DOHH2 (cell line): ENCODE results near the gene GLCCI1.

Experiments
- H3F3A ChIP-seq: fragments of 200-600 bp; sonication (generic), shearing (Covaris generic); 2 replicates; pipeline ENCODE4 v1.6.0; 2016; ENCODE audit warnings: antibody characterized with exemption, mild to moderate bottlenecking; ENCODE audit not compliant: control insufficient read depth, insufficient read depth
- H3K27ac ChIP-seq: fragments of 200-600 bp; sonication (generic); 2 replicates; pipeline ENCODE4 v1.5.1; 2014; ENCODE audit warnings: low read depth, mild to moderate bottlenecking, low read length, moderate library complexity
- H3K27me3 ChIP-seq: fragments of 200-600 bp; sonication (generic); 2 replicates; pipeline ENCODE4 v1.6.1; 2014; ENCODE audit warnings: mild to moderate bottlenecking, low read length, mixed read lengths; ENCODE audit not compliant: control insufficient read depth
- H3K36me3 ChIP-seq: fragments of 200-600 bp; sonication (generic); 2 replicates; pipeline ENCODE4 v1.6.1; 2014; ENCODE audit warnings: mild to moderate bottlenecking, low read length, moderate library complexity, mixed read lengths; ENCODE audit not compliant: control insufficient read depth
- H3K4me1 ChIP-seq: fragments of 200-600 bp; sonication (generic); 2 replicates; pipeline ENCODE4 v1.6.1; 2014; ENCODE audit warnings: mild to moderate bottlenecking, low read length, mixed read lengths; ENCODE audit not compliant: control insufficient read depth
- H3K4me2 ChIP-seq: fragments of 200-600 bp; sonication (generic); 2 replicates; pipeline ENCODE4 v1.6.0; 2014; ENCODE audit warnings: mild to moderate bottlenecking, low read length, moderate library complexity
- H3K4me3 ChIP-seq: fragments of 200-600 bp; sonication (generic); 2 replicates; pipeline ENCODE4 v1.5.1; 2014; ENCODE audit warnings: mild to moderate bottlenecking, low read length, mixed read lengths
- H3K79me2 ChIP-seq: fragments of 200-600 bp; sonication (generic); 2 replicates; pipeline ENCODE4 v1.6.1; 2014; ENCODE audit warnings: mild to moderate bottlenecking, low read length, mixed read lengths; ENCODE audit not compliant: control insufficient read depth
- H3K9me2 ChIP-seq: fragments of 200-600 bp; sonication (generic); replicated peaks from 2 replicates; pipeline ENCODE4 v1.6.1; 2014; ENCODE audit warnings: mild to moderate bottlenecking, low read length, mixed read lengths; ENCODE audit not compliant: control insufficient read depth
- H3K9me3 ChIP-seq: fragments of 200-600 bp; sonication (generic); 2 replicates; pipeline ENCODE4 v1.6.1; 2014; ENCODE audit warnings: antibody characterized with exemption, low read length, mixed read lengths; ENCODE audit not compliant: control insufficient read depth, insufficient read depth
- H4K20me1 ChIP-seq: fragments of 200-600 bp; sonication (generic); 2 replicates; pipeline ENCODE4 v1.6.0; 2014; ENCODE audit warnings: low read depth, mild to moderate bottlenecking, antibody characterized with exemption, low read length, moderate library complexity; ENCODE audit not compliant: control insufficient read depth, insufficient read depth
- EZH2phosphoT487 ChIP-seq: fragments of 200-600 bp; sonication (generic); IDR thresholded peaks from 2 replicates; pipeline ENCODE4 v1.6.1; 2017; ENCODE audit warnings: borderline replicate concordance, mild to moderate bottlenecking, antibody characterized with exemption, low read length, moderate library complexity, mixed read lengths
- TF ChIP-seq, protein P1 (sequence below): fragments of 200-600 bp; sonication (generic); IDR thresholded peaks from one replicate; pipeline ENCODE4 v1.5.1; 2014; ENCODE audit warnings: antibody characterized with exemption, mild to moderate bottlenecking, low read depth, low read length; ENCODE audit not compliant: poor library complexity, severe bottlenecking

Gene GLCCI1

DNA sequence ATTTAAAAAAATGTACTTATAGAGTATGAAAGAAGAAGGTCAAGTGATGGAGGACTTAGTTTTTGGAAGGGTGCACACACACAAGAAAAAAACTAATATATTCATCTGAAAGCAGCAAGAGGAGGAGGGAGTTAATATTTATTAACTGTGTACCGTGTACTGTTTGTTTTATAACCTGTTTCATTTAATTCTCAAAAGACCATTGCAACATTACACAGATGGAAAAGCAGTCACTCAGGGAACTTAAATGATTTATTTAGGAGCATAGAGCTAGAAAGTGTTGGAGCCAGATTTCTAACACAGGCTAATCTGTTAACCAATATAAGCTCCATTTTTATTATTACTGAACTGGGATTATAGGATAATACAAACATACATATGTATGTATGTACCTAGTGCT, 36.7 kb downstream of the GLCCI1 start:
- Histone ChIP-seq H3K36me3 (peaks cover 68% of the 10 kb centered on the region), H3K4me1 (peaks cover 16% of the 10 kb centered on the region), H3K4me2 (no peak overlapping the region), H3K79me2 (peaks cover 45% of the 10 kb centered on the region), H3K27me3 (no peaks in the 10 kb centered on the region), H3F3A (0 out of 2 replicates have a peak, but pooled peaks cover 3% of the 10 kb centered on the region), H3K9me2 (no peaks in the 10 kb centered on the region), H3K9me3 (no peaks in the 10 kb centered on the region), H4K20me1 (no peaks in the 10 kb centered on the region), H3K27ac (no peak overlapping the region), H3K4me3 (no peak overlapping the region)
- TF ChIP-seq, protein P1, sequence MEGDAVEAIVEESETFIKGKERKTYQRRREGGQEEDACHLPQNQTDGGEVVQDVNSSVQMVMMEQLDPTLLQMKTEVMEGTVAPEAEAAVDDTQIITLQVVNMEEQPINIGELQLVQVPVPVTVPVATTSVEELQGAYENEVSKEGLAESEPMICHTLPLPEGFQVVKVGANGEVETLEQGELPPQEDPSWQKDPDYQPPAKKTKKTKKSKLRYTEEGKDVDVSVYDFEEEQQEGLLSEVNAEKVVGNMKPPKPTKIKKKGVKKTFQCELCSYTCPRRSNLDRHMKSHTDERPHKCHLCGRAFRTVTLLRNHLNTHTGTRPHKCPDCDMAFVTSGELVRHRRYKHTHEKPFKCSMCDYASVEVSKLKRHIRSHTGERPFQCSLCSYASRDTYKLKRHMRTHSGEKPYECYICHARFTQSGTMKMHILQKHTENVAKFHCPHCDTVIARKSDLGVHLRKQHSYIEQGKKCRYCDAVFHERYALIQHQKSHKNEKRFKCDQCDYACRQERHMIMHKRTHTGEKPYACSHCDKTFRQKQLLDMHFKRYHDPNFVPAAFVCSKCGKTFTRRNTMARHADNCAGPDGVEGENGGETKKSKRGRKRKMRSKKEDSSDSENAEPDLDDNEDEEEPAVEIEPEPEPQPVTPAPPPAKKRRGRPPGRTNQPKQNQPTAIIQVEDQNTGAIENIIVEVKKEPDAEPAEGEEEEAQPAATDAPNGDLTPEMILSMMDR, result no peak
- no peak for TF ChIP-seq EZH2phosphoT487

DNA sequence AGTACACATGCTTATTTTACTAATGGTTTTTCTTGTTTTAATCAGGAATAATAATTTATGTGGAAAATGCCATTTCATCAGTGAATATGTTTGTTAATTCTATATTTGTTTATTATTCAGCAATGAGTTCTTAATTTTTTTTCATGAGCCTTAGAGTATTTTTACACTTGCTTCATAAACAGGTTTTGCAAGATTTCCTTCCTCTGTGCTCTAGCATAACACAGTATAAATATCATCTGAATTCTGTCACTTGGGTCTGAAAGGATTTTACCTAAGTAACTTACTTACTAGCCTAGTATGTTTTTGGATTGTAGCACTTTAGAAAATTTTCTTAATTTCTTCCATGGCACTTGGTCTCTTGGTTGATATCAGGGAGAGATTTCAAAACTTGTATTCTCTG, 45.8 kb downstream of the GLCCI1 start:
- H3K79me2 ChIP-seq, result peaks cover 43% of the 10 kb centered on the region
- H3K36me3 ChIP-seq, result peaks cover 59% of the 10 kb centered on the region
- no peak for TF ChIP-seq EZH2phosphoT487
- TF ChIP-seq, protein P1, result no peak
- no peaks in the 10 kb centered on the region for H3K9me2 ChIP-seq
- H3F3A ChIP-seq, result no peaks in the 10 kb centered on the region; the same call in 1 of the 2 replicates
- H3K4me1 ChIP-seq, result peaks cover 5% of the 10 kb centered on the region
- H3K27ac ChIP-seq, result no peak overlapping the region
- no peaks in the 10 kb centered on the region for H4K20me1 ChIP-seq
- no peaks in the 10 kb centered on the region for H3K27me3 ChIP-seq
- no peak overlapping the region for H3K4me2 ChIP-seq
- no peak overlapping the region for H3K4me3 ChIP-seq
- no peaks in the 10 kb centered on the region for H3K9me3 ChIP-seq

DNA sequence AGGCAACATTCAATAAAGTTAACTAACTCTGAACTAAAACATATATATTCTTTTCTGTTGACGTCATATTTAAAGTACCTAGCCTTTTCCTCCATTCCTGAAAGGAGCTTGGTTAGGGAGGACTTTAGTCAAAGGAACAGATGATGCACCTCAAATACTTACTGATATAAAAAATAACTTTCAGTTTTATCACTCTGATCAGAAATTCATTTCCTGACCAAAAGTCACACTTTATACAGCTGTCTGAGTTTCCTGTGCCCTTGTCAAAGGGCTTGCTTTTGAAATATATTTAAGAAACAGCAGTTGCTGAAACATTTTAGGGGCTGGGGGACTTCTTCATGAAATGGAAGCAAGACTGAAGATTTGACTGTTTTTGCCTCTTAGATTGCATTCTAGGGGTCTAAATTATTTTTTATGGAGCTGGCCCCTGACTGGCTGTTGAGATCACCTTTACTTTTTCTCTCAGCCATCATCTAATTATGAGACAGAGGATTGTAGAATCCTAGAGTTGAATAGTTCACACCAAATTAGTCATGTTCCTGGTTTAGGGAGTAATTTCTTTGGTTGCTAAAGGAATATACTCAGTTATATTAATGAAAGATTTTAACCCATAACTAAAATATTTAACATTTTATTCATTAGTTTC, 46.6 kb downstream of the GLCCI1 start:
- H3K4me1 ChIP-seq, result no peaks in the 10 kb centered on the region
- no peak overlapping the region for H3K27ac ChIP-seq
- no peaks in the 10 kb centered on the region for H4K20me1 ChIP-seq
- no peak overlapping the region for H3K4me3 ChIP-seq
- H3K9me2 ChIP-seq, result no peaks in the 10 kb centered on the region
- H3F3A ChIP-seq, result no peaks in the 10 kb centered on the region; the same call in 1 of the 2 replicates
- no peaks in the 10 kb centered on the region for H3K27me3 ChIP-seq
- H3K79me2 ChIP-seq, result peaks cover 45% of the 10 kb centered on the region
- TF ChIP-seq EZH2phosphoT487, result no peak
- TF ChIP-seq, protein P1, result no peak
- H3K36me3 ChIP-seq, result peaks cover 64% of the 10 kb centered on the region
- H3K4me2 ChIP-seq, result no peak overlapping the region
- H3K9me3 ChIP-seq, result no peaks in the 10 kb centered on the region
